Astrocyte (in vitro differentiated cells and primary cell): ENCODE results near the gene TBCC. TPM values are rescaled to one million over a fixed set of nuclear protein-coding genes. Genes with fewer than 3 reads are reported as not detected.

Source experiments
- DNase-seq: peaks from one replicate; pipeline ENCODE4 v3.0.0-alpha.2; 2010; ENCODE audit warnings: low read depth
- FAIRE-seq: peaks from 2 replicates; lab custom pipeline; 2011; peaks lifted over from hg19 to GRCh38; lab: Jason Lieb, UNC
- H2AFZ ChIP-seq: 2 replicates; pipeline ENCODE4 v1.6.0; 2012; ENCODE audit warnings: low read depth, low read length, inconsistent platforms
- H3K27ac ChIP-seq: 2 replicates; pipeline ENCODE4 v1.5.1; 2011; ENCODE audit warnings: low read depth, low read length, inconsistent platforms
- H3K27me3 ChIP-seq: 2 replicates; pipeline ENCODE4 v1.6.0; 2011; ENCODE audit warnings: low read length, inconsistent platforms; ENCODE audit not compliant: insufficient read depth
- H3K36me3 ChIP-seq: 2 replicates; pipeline ENCODE4 v1.5.1; 2011; ENCODE audit warnings: low read length, inconsistent platforms; ENCODE audit not compliant: insufficient read depth
- H3K4me1 ChIP-seq: 2 replicates; pipeline ENCODE4 v1.5.1; 2011; ENCODE audit warnings: low read length, inconsistent platforms; ENCODE audit not compliant: insufficient read depth
- H3K4me2 ChIP-seq: 2 replicates; pipeline ENCODE4 v1.6.0; 2012; ENCODE audit warnings: low read length, inconsistent platforms
- H3K4me3 ChIP-seq: 2 replicates; pipeline ENCODE4 v1.5.1; 2011; ENCODE audit warnings: low read depth, mild to moderate bottlenecking, low read length, inconsistent platforms; ENCODE audit not compliant: insufficient read depth
- H3K79me2 ChIP-seq: 2 replicates; pipeline ENCODE4 v1.6.0; 2012; ENCODE audit warnings: mild to moderate bottlenecking, low read length, inconsistent platforms; ENCODE audit not compliant: insufficient read depth
- H3K9ac ChIP-seq: 2 replicates; pipeline ENCODE4 v1.6.0; 2012; ENCODE audit warnings: mild to moderate bottlenecking, low read length, inconsistent platforms
- H3K9me3 ChIP-seq: 2 replicates; pipeline ENCODE4 v1.5.1; 2012; ENCODE audit warnings: low read depth, mild to moderate bottlenecking, low read length, inconsistent platforms; ENCODE audit not compliant: insufficient read depth
- H4K20me1 ChIP-seq: 2 replicates; pipeline ENCODE4 v1.6.0; 2012; ENCODE audit warnings: low read length, inconsistent platforms; ENCODE audit not compliant: insufficient read depth
- H3K27ac Mint-ChIP-seq: one replicate; pipeline ENCODE4 v1.8.0; 2021; ENCODE audit warnings: mild to moderate bottlenecking, mixed read lengths; ENCODE audit not compliant: unreplicated experiment
- H3K27me3 Mint-ChIP-seq: one replicate; pipeline ENCODE4 v1.8.0; 2021; ENCODE audit warnings: low read depth, mixed read lengths; ENCODE audit not compliant: unreplicated experiment
- H3K36me3 Mint-ChIP-seq: one replicate; pipeline ENCODE4 v1.8.0; 2021; ENCODE audit warnings: low read depth, mixed read lengths; ENCODE audit not compliant: unreplicated experiment
- H3K4me1 Mint-ChIP-seq: one replicate; pipeline ENCODE4 v1.8.0; 2021; ENCODE audit warnings: low read depth, mixed read lengths; ENCODE audit not compliant: unreplicated experiment
- H3K4me3 Mint-ChIP-seq: one replicate; pipeline ENCODE4 v1.8.0; 2021; ENCODE audit warnings: mild to moderate bottlenecking, moderate library complexity, mixed read lengths; ENCODE audit not compliant: unreplicated experiment
- H3K9me3 Mint-ChIP-seq: one replicate; pipeline ENCODE4 v1.8.0; 2021; ENCODE audit warnings: mild to moderate bottlenecking, mixed read lengths; ENCODE audit not compliant: unreplicated experiment
- EZH2 ChIP-seq: IDR thresholded peaks from 2 replicates; pipeline ENCODE4 v1.6.1; 2012; ENCODE audit warnings: mild to moderate bottlenecking, low read length, inconsistent platforms; ENCODE audit not compliant: insufficient read depth
- total RNA-seq: library from RNA; stranded (reverse); gene quantifications from 2 replicates; pipeline ENCODE4 v1.2.1, GENCODE V29; 2021
- TF ChIP-seq, protein P1 (sequence below): IDR thresholded peaks from 2 replicates; pipeline ENCODE4 v1.5.1; 2011; ENCODE audit warnings: low read depth, mild to moderate bottlenecking, inconsistent platforms, low read length, moderate library complexity; ENCODE audit not compliant: insufficient read depth

Gene TBCC
- total RNA-seq, 1 donor from 2014 or later, result 25.8 TPM

DNA sequence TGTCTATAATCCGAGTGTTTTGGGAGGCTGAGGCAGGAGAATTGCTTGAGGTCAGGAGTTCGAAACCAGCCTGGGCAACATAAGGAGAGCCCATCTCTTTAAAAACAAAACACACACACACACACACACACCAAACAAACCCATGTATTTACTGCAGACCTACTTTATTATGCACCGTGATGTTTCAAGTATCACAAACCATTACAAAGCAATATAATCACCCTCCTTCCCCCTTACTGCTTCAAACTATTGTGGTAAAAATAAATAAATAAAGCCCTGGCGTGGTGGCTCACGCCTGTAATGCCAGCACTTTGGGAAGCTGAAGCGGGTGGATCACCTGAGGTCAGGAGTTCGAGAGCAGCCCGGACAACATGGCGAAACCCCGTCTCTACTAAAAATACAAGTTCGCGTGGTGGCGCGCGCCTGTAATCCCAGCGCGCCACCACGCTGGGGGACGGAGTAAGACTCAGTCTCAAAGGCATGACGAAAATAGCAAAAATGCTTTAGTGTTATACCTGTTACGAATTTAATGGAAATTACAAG lies 1.5 kb downstream of the TBCC start:
- Mint-ChIP-seq H3K9me3 (no peaks in the 10 kb centered on the region), H3K4me3 (peak overlapping the region; percentile 100), H3K36me3 (peaks cover 2% of the 10 kb centered on the region), H3K27me3 (no peaks in the 10 kb centered on the region), H3K27ac (peak overlapping the region; percentile 18), H3K4me1 (peaks cover 11% of the 10 kb centered on the region)
- Histone ChIP-seq H3K36me3 (no peaks in the 10 kb centered on the region), H3K4me1 (peaks cover 15% of the 10 kb centered on the region), H3K79me2 (peaks cover 31% of the 10 kb centered on the region), H4K20me1 (peaks cover 22% of the 10 kb centered on the region), H3K4me3 (peak overlapping the region; percentile 99), H3K27ac (peak overlapping the region; percentile 93), H3K9ac (peak overlapping the region; percentile 97), H3K9me3 (no peaks in the 10 kb centered on the region), H2AFZ (no peak overlapping the region), H3K27me3 (no peaks in the 10 kb centered on the region), H3K4me2 (peak overlapping the region; percentile 95)
- DNase-seq, result no peak
- TF ChIP-seq, protein P1, sequence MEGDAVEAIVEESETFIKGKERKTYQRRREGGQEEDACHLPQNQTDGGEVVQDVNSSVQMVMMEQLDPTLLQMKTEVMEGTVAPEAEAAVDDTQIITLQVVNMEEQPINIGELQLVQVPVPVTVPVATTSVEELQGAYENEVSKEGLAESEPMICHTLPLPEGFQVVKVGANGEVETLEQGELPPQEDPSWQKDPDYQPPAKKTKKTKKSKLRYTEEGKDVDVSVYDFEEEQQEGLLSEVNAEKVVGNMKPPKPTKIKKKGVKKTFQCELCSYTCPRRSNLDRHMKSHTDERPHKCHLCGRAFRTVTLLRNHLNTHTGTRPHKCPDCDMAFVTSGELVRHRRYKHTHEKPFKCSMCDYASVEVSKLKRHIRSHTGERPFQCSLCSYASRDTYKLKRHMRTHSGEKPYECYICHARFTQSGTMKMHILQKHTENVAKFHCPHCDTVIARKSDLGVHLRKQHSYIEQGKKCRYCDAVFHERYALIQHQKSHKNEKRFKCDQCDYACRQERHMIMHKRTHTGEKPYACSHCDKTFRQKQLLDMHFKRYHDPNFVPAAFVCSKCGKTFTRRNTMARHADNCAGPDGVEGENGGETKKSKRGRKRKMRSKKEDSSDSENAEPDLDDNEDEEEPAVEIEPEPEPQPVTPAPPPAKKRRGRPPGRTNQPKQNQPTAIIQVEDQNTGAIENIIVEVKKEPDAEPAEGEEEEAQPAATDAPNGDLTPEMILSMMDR, result no peak
- no peak for TF ChIP-seq EZH2
- no peak for FAIRE-seq

GRCh38 chr6:42742116-42742894 lies 3.6 kb downstream of the TBCC start:
- no peak overlapping the region for H3K9ac ChIP-seq
- no peaks in the 10 kb centered on the region for H3K9me3 Mint-ChIP-seq
- H4K20me1 ChIP-seq, result peaks cover 22% of the 10 kb centered on the region
- H3K27me3 Mint-ChIP-seq, result peaks cover 2% of the 10 kb centered on the region
- H3K36me3 ChIP-seq, result no peaks in the 10 kb centered on the region
- peaks cover 2% of the 10 kb centered on the region for H3K36me3 Mint-ChIP-seq
- no peak overlapping the region for H3K4me3 ChIP-seq
- peaks cover 11% of the 10 kb centered on the region for H3K4me1 ChIP-seq
- peaks cover 27% of the 10 kb centered on the region for H3K79me2 ChIP-seq
- no peak overlapping the region for H3K27ac Mint-ChIP-seq
- no peaks in the 10 kb centered on the region for H3K27me3 ChIP-seq
- FAIRE-seq (no peak), DNase-seq (peak; percentile 81)
- no peak for TF ChIP-seq EZH2
- TF ChIP-seq, protein P1, result no peak
- H3K27ac ChIP-seq, result no peak overlapping the region
- no peak overlapping the region for H2AFZ ChIP-seq
- H3K4me2 ChIP-seq, result peak overlapping the region; percentile 40
- H3K4me1 Mint-ChIP-seq, result no peaks in the 10 kb centered on the region
- H3K4me3 Mint-ChIP-seq, result peak overlapping the region; percentile 18
- H3K9me3 ChIP-seq, result no peaks in the 10 kb centered on the region

GRCh38 chr6:42740725-42741124 lies 5.2 kb downstream of the TBCC start:
- no peak overlapping the region for H3K4me2 ChIP-seq
- no peak for DNase-seq
- Mint-ChIP-seq H3K27me3 (peaks cover 2% of the 10 kb centered on the region), H3K4me1 (no peaks in the 10 kb centered on the region), H3K36me3 (peaks cover 2% of the 10 kb centered on the region), H3K27ac (no peak overlapping the region), H3K4me3 (no peak overlapping the region), H3K9me3 (no peaks in the 10 kb centered on the region)
- H3K36me3 ChIP-seq, result no peaks in the 10 kb centered on the region
- H2AFZ ChIP-seq, result no peak overlapping the region
- no peak overlapping the region for H3K9ac ChIP-seq
- FAIRE-seq, result no peak
- peaks cover 26% of the 10 kb centered on the region for H3K79me2 ChIP-seq
- no peak for TF ChIP-seq EZH2
- TF ChIP-seq, protein P1, result no peak
- H3K27me3 ChIP-seq, result no peaks in the 10 kb centered on the region
- peaks cover 9% of the 10 kb centered on the region for H3K4me1 ChIP-seq
- no peaks in the 10 kb centered on the region for H3K9me3 ChIP-seq
- H4K20me1 ChIP-seq, result peaks cover 22% of the 10 kb centered on the region
- H3K4me3 ChIP-seq, result no peak overlapping the region
- no peak overlapping the region for H3K27ac ChIP-seq
